ENCODE measurements around the gene NACAD.
"Not testable (repeated sequence)": the region's sequence is repeated elsewhere in the genome, so short reads cannot be mapped to it uniquely, and the experiment has no call there.

NACAD gene

DNA sequence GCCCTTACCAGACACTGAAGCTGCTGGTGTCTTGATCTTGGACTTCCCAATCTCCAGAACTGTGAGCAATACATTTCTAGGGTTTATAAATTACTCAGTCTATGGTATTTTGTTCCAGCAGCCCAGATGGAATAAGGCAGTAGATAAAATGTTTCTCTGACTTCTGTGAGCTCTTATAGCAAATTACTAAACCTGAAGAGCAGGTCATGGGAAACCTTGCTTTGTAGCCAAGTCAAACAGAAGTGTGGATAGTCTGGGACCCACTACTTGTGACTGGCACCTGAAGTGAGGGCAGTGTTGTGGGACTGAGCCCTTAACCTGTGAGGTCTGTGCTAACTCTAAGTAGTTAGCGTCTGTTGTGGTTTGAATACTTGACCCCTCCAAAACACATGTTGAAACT is 27.3 kb upstream of the NACAD start:
- no peak for DNase-seq

DNA sequence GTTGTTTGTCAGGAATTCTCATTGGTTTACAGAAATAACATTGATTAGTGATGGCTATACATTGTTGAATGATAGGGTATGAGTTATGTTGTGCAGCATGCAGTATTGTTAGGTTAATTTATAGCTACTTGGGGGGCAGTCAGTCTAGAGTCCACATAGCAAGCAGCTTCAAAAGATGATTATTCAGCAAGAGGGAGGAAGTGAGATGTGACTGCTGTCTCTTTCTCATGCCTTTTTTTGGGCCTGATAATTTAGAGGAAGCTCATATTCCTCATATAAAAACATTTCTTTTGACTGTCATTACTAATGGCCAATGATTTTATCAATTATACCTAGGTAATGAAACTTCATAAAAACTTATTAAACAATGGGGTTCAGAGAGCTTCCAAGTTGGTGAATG is 26.2 kb upstream of the NACAD start:
- DNase-seq = no peak

DNA sequence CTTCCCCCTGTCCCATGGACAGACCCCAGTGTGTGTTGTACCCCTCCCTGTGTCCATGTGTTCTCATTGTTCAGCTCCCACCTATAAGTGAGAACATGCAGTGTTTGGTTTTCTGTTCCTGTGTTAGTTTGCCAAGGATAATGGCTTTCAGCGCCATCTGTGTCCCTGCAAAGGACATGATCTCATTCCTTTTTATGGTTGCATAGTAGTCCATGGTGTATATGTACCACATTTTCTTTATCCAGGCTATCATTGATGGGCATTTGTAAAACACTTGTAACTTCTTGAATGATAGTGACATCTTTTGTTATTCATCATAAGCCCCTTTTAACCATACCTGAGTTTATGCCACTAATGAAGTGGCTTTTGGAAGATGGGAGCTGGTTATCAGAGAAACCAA is 25.5 kb upstream of the NACAD start:
- not testable (repeated sequence) for DNase-seq

DNA sequence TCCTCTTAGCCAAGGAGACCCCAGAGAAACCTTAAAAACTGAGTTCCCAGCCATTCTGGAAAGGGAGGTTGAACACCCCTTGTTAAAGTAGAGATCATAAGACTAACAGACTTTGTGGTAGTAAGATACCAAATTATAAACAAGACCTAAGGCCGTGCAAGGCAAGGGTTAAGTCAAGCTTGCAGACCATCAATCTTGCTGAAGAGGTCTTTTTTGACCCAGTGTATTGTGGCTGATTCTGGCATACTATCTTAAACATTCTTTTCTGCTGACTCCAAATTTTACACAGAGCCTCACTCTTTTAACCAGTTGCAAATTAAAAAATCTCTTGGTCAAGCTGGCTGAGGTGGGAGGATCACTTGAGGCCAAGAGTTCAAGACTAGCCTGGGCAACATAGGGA is 23.9 kb upstream of the NACAD start:
- DNase-seq = no peak

DNA sequence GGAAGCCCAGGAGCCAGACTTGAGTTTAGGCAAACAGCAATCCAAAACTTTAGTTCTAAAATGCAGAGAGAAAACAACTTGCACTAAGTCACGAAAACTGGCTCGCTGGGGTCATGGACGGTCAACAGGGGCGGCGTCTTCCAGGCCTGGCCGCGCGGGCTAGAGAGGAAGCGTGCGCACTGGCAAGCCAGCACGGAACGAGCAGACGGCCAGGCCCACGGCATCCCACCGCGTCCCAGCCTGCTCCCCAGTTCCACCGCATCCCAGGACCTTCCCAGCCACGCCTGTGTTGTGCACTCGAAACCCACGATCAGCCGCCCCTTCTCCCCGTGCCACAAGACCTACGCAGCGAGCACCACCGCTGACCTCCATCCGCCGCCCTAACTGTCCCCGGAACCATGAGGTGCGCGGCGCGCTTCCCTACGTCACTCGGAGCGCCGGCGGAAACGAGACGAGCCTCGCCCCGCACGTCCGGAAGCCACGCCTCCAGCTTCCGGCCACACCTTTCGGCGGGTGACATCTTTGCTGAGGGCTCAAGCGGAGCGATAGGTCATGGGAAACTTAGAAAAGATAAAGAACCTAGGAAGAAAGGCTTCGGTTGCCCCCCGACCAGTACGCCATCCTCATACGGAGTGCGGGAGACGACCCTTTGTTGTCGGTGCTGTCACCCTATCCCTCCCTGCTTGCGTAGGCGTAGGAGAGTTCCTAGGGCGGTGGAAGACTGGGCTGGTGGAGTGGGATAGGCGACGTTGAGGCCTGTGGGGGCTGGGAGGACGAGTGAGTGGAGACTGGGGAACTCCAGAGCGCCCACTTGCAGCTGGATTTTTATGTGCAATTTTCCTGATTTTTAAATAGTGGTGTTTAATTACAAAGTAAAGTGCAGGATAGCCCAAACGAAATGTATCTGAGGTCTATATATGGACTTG is 22.8 kb upstream of the NACAD start, which contains the start of gene TBRG4:
TBRG4 (minus strand) TSS at position 400 of the 926 bp plus-strand sequence. CDS start 2,460 bp downstream, outside the sequence.
- peak; percentile 94 for DNase-seq

DNA sequence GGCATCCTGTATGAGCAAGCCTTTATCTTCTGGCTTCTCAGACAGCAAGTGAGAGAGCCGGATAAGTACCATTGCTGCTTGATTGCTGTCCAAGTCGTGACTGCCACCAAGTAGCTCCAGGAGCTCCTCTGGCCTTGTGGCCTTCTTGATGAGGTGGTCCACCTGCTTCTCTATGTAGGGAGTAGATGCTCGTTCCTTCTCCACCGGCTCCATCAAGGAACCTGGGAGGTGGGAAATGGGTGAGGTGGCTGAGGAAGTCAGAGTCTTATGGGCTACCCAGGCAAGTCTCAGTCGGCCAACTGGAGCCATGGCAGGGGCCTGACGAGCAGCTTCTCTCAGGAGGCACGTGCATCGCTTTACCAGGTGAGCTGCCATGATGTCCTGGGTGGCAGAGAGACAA is 20.1 kb upstream of the NACAD start:
- DNase-seq = no peak

DNA sequence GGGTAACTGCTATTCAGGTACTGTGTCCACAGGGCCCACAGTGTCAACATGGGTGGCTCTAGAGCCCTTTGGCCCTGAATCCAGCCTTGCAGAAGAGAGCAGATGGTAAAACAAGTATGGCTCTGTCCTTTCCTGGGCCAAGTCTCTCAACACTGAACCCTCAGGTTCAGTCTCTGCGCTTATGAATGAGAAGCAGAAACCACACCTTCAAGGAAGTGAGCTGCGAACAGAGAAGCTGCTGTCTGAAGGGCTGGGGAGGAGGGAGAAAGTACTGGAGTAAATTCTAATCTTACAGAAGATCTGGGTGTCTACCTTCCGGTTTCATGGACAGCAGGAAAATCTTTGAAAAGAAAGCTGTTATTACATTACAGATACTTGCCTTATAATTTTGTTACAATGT is 18.6 kb upstream of the NACAD start:
- no peak for DNase-seq

DNA sequence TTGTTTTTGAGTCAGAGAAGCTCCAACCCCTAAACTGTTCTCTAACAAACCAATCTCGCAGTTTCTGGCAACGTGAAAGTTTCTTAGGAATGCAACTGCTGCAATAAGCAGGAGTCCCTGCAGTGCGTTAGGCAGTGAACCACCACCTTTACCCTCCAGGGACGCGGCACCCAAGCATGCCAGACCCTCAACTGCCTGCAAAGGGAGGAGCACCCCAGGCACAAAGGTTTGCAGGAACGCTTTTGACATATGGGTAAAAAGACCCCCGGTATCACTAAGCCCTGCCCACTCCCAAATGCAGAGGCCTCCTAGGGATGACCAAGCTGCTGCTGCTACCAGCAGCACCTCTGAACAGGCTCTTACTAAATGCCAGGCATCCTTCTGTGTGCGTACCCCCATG is 18.1 kb upstream of the NACAD start:
- no peak for DNase-seq

DNA sequence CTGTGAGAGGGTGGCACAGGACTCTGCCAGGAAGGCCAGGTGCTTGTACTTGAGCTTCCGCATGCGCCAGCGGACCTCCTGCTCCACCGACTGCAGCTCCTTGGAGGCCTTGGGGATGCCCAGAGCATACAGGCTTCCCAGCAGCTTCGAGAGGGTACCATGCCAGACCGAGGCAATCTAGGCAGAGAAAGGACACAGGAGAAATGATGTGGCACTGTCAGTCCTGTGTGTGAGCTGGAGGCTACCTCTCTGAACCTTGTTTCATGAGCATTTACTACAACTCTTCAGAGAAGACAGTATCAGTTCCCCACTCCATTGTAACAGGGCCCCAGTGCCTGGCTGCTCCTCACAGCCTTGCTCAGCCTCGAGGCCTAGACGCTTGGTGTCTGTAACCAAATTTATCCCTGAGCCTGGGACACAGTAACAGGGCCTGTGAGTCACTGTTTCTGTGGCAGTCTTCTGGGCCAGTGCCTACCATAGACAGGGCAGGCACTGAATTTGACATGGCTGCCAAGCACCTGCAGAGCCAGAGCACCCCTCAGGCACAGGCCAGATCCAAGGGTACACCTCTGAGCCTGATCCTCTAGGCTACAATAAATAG is 16.9 kb upstream of the NACAD start:
- no peak for DNase-seq

DNA sequence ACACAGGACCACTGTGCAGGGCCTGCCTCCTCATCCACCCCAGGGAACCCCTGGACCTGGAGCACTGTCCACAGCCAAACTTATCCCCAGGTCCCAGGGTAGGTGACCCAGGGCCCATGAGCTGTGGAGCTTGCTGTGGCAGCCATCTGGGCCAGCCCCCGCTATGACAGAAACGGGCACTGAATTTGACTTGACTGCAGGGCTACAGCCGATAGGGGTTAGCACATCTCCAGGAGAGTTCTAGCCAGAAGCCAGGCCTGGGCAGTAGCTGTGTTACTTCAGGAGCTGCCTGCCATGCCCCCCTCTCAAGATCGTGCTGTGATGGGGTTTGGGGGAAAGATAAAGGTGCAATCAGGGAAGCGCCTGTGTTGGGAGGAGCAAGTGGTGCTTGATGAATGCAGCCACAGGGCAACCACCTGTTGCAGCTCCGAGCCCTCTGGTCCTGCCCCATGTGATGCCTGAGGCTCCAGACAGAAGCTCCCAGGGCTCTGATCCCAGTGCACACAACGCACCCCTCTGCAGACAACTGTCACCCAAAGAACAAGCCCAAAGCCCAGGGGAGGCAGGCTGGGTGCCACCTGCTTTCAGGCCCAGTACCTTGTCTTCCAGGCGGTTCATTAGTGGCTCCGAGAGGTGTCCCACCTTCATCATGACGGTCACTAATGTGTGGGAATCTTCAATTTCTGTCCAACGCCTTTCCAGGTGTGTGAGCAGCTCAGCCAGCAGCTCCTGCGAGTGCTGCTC is 16.2 kb upstream of the NACAD start:
- no peak for DNase-seq

DNA sequence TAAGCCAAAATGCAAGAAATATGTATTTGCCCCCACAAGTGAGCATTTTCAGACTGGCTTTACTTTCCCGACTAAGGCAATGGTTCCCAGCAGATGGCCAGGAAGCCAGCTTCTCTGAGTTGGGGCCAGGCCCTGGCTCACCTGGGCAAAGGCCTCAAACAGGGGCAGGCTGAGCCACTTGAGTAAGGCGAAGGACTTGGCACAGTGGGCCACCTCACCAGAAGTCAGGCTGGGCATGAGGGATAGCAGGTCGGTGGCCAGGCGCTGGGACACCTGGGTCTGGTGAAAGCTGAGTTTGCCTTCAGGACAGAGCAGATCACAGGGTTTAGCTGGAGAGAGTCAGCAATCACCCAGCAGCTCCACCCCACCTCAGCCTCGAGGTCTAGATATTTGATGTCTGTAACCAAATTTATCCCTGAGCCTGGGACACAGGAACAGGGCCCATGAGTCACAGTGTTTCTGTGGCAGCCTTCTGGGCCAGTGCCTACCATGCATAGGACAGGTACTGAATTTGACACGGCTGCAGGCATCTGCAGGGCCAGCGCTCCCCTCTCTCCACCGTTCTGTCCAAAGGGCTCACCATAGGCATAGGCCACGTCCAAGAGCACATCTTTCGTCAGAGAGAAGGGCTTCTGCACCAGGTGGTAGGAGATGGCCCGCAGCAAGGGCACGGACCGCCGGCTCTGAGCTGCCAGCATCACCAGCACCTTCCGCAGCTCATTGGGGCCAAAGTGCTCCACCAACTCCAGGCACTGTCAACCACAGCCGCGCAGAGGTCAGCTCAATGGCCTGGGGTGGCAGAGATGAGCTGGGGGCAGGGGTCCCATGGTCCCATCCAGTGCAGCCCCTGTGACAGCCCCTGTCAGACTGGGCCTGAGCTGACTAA is 15.4 kb upstream of the NACAD start:
- no peak for DNase-seq

DNA sequence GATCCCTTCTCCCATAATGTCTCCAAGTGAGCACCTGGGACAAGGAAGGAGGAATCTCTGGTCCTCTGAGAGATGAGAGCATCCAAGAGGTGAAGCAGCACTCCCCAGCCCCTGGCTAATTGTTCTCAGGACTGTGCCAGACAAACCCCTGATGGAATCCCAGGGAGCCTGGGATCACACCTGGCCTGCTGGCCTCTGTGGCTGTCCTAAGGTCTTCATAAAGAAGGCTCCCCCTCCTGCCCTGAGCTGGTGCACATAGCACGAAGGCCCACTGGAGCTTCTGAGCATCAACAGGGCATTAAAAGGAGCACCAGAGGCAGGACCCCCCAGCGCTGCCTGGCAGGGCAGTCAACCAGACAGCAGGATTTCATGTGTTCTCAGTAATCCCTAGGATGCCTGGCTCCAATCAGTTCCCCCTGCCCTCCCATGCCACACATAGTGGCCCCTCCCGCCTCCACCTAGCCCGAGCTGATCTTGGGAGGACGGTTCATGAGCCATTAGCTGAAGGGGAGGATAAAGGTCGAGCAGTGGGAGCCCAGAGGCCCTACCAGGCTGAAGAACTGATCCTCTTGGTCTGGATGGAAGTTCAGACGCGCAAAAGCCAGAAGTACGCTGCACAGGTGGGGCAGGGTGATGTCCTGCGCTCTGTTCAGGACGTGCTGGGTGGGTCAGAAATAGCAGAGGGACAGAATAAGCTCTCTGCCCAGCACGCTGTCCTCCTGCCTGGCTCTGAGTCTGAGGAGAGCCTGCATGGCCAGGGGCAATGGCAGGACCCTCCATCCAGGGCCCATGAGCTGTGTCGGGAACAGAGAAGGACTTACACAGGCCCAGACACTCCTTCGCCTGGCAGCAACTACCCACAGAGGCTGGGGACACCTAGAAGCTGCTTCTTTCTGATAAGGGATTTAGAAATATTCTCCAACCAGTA is 14.3 kb upstream of the NACAD start:
- no peak for DNase-seq

DNA sequence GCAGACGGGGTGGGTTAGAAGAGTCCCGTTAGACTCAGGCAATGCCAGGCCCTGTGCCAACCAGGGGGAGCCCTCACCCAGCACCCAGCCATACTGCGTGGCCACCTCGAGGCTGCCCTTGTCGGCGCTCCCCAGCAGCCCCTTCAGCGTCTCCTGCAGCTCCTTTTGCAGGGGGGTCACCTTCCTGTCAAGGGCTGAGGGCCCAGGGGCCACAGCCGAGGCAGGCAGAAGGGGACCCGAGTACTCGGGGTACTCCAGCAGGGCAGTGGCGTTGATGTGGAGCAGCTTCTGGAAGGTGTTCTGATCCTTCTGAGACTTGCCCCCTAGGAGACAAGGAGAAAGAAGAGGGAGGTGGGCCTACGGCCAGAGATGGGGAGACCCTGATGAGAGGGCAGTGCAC is 13.0 kb upstream of the NACAD start:
- no peak for DNase-seq

DNA sequence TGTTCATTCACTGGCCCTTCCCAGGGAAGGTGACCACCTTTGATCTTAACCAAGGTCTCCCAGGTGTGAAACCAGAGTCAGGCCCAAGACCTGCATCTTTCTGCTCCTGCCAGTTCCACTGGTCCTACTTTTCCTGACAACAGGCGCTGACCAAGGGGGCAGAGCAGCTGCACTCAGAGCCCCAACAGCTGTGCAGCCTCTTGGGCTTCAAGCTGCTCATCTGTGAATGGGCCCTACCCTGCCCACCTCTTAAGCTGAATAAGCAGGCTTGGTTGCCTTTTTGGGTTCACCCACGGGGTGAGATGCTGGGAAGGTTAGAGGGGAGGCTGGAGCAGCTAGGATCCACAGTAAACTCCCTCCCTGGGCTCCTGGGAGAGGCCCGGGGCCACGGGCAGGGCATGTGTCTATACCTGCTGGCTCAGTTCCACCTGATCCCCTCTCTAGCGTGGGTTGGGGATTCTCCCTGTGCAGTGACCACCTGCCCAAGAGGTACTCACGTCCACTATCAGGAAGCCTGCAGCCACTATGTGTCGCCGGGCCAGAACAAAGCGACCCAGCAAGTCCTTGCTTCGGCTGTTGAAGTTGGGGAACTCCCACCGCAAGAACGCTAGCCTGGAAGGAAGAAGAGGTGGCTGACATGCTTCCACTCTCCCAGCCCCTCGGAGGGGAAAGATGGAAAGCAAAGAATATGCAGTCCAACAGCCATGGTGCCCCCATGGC is 12.2 kb upstream of the NACAD start:
- DNase-seq = no peak

DNA sequence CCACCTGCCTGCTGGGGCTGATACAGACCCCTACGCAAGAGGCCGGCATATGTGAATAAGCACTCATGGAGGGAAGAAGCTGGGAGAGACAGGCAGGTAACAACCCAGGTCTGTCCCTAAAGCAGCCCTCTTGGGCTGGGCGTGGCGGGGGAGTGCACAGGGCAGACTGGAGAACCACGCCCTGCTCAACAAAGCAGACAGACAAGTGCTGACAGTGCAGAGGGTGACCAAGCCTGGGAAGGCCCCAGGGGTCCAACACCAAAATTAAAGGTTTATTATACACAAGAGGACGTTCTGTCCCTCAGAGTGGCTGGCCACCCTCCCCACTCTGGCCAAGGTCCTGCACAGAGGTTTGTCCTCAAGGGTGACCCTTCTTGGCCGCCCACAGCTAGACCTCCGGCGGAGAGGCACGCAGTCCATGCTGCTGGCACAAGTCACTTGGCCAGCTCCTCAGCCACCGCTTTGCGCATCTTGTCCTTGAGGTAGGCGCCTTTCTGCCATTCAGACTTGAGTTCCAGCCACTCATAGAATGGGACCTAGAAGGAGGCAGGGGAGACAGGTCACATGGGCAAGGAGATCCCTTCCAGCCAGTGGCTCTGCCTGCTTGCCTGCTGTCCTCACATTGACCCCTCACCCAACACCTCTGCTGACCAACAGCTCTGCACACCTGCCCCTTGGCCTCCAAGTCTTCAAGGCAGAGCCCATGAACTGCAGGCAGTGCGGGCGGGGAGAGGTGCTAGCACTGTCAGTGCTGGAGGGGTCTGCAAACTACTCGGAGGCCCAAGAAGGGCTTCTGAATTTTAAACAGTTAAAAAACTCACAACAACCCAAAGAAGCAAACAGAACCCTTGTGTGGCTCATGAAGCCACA is 11.4 kb upstream of the NACAD start:
- DNase-seq = no peak

DNA sequence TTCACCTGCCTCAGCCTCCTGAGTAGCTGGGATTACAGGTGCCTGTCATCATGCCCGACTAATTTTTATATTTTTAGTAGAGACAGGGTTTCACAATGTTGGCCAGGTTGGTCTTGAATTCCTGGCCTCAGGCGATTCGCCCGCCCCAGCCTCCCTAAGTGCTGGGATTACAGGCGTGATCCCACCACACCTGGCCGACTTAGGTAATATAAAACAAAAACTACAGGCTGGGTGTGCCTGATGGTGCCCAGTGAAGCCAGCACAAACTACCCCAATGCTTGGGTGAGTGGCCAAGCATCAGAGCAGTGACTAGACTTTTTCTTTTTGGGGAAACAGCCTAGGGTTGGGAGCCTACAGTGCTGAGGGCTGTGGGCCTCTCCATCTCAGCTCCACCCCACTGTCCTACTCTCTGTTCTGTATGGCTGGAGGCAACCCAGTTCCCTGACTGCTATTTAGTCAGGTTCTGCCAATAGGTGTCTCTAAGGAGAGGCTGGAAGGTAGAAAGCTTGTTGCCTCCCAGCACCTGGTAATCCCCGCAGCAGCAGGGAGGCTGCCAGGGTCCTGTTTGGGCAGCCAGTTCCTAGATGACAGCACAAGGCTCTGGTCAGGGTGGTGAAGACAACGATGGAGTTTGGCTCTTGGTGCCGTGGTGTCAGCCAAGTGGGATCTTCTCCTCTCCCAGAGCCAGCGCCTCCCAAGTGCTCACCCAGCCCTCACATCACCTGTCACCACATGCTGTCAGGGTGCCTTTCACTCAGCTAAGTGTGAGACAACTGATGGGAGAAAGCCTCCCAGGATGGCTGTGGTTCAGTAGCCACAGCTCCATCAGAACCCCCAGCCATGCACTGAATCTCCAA is 10.4 kb upstream of the NACAD start:
- no peak for DNase-seq

DNA sequence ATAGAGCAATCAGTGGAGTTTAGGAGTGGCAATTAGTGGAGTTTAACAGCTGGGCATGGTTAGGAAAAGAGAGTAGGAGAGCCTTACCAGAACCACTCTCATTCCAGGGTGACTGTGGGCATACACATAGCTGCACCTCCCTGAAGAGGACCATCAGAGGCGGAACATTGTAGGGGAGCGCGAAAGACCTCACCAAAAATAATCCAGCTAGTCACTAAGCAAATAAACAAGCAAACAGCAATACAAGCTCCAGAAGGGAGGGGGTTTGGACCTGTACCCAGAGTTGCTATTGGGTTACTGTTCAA is 4.1 kb upstream of the NACAD start:
- DNase-seq = no peak

DNA sequence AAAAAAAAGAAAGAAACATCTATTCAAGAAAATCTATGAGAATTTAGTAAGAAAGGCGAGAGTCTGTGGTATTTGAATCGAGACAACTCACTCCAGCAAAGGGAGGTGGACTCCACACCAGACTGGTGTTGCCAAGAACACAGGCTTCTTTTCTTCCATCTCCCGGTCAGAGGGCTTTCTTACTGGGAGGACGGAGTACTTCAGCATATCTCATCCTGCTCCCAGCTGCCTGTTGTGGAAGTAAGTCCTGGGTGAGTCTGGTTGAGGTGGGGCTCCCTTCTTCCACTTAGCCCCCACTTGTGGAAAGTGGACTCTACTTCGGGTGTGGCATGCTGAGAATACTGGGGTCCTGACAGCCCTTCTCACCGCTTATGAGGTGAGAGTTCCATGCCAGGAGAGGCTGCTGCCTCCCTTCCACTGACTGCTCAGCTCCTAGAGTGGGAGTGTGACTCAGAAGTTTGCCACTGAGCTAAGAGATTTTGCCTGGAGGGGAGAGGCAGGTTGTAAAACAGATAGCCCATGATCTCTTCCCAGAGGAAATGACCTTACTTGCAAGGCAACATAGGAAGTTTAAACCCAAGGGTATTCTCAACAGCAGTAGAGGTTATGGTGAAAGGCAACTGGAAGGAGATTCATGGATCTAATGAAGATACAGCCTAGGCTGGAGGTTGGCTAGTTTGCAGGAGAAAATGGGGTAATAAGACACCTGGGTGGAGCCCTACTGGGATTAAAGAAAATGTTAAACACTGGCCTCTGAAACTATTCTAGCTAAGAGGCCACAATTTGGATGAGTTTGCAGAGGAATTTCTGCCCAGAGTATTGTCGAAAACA is 3.5 kb upstream of the NACAD start:
- DNase-seq = no peak

All from NCI-H2171 (cell line).